ENCODE data around the gene TMCC3. TPM values are rescaled to one million over a fixed set of nuclear protein-coding genes. Genes with fewer than 3 reads are reported as not detected.

The TMCC3 gene
- total and polyA plus RNA-seq, 9 of the 15 experiments (the other 6 are each of a cell fraction or from before 2014, with no cell fraction given): not detected

- in situ Hi-C loops (cut with MboI): no loop called here
- CTCF ChIA-PET (ENCODE audit: low intra/inter-chr PET ratio): no interaction called here
- TF ChIP-seq ESRRA (IDR thresholded peaks at IDR 0.05; ENCODE audit: borderline replicate concordance, low read depth): no peak
- TF ChIP-seq ADNP (tag; IDR thresholded peaks at IDR 0.05): no peak
- no peak for TF ChIP-seq CBX3 (IDR thresholded peaks at IDR 0.05; ENCODE audit: borderline replicate concordance in 1 of 2, low read length in 2 of 2)
- 0 out of 2 replicates have a peak, but pooled peaks have one; percentile 35 for TF ChIP-seq ZBTB9 (CRISPR knock-in tag; IDR thresholded peaks at IDR 0.05)
- TF ChIP-seq SIN3B (IDR thresholded peaks at IDR 0.05; ENCODE audit: low read depth): no peak
- TF ChIP-seq EGR1 (conservative IDR thresholded peaks at IDR 0.05): no peak
- no peak for TF ChIP-seq BRD4 (IDR thresholded peaks at IDR 0.05)
- no peak for TF ChIP-seq FOSL1 (tag; conservative IDR thresholded peaks at IDR 0.05)
- TF ChIP-seq RCOR1 (IDR thresholded peaks at IDR 0.05; ENCODE audit: borderline replicate concordance in 1 of 2, low read depth in 2 of 2, low read length in 2 of 2): no peak
- TF ChIP-seq FIP1L1 (IDR thresholded peaks at IDR 0.05; ENCODE audit: low read depth, low read length, poor library complexity, severe bottlenecking): no peak
- TF ChIP-seq DLX4 (CRISPR knock-in tag; IDR thresholded peaks at IDR 0.05): no peak
- TF ChIP-seq TBL1XR1 (IDR thresholded peaks at IDR 0.05; ENCODE audit: low read length in 2 of 2): no peak
- TF ChIP-seq MLLT1 (IDR thresholded peaks at IDR 0.05): no peak
- no peak for TF ChIP-seq SLC30A9 (CRISPR knock-in tag; IDR thresholded peaks at IDR 0.05)
- no peak for TF ChIP-seq HNRNPLL (IDR thresholded peaks at IDR 0.05; ENCODE audit: low read depth, low read length, poor library complexity, severe bottlenecking)
- no peak for TF ChIP-seq HDAC1 (IDR thresholded peaks at IDR 0.05)
- no peak for TF ChIP-seq CXXC5 (CRISPR knock-in tag; IDR thresholded peaks at IDR 0.05)
- no peak for TF ChIP-seq MXD1 (CRISPR knock-in tag; IDR thresholded peaks at IDR 0.05; ENCODE audit: borderline replicate concordance, poor library complexity, severe bottlenecking)
- TF ChIP-seq CSDE1 (IDR thresholded peaks at IDR 0.05): no peak
- no peak for TF ChIP-seq ZNF24 (IDR thresholded peaks at IDR 0.05)
Measured at GRCh38 chr12:94684416-94685142, 34.2 kb upstream of the TMCC3 start.

More at GRCh38 chr12:94684416-94685142, 34.2 kb upstream of the TMCC3 start:
- H3K9me3 ChIP-seq (replicated peaks; ENCODE audit: control insufficient read depth, insufficient read depth, low read depth, low read length): no peaks in the 10 kb centered on the region
- no peak for DNase-seq (ENCODE audit: extremely low read depth in 1 of 4, low spot score in 3 of 4)
- H3K27me3 ChIP-seq (ENCODE audit: control insufficient read depth in 2 of 2, insufficient read depth in 2 of 2, low read length in 2 of 2): peaks cover 9 to 14% of the 10 kb centered on the region in 2 experiments; a peak in 3 of 5 replicates
- H2AFZ ChIP-seq (ENCODE audit: low read depth, low read length): no peak overlapping the region
- H3K4me2 ChIP-seq (ENCODE audit: insufficient read depth, low read length): no peak overlapping the region
- H3K79me2 ChIP-seq (ENCODE audit: control insufficient read depth, insufficient read depth, low read length): no peaks in the 10 kb centered on the region
- no peaks in the 10 kb centered on the region for H3K36me3 ChIP-seq (ENCODE audit: control insufficient read depth, insufficient read depth, low read length)
- H3K9ac ChIP-seq (ENCODE audit: insufficient read depth in 1 of 2, low read depth in 2 of 2, low read length in 2 of 2): no peak overlapping the region
- H4K20me1 ChIP-seq (replicated peaks; ENCODE audit: control insufficient read depth, insufficient read depth, low read length): no peaks in the 10 kb centered on the region
- no TSS peak for BruUV-seq (replicated peaks)
- no peak overlapping the region for H3K4me3 ChIP-seq
- POLR2A ChIA-PET: no interaction called here
- ATAC-seq: no peak
- no peaks in the 10 kb centered on the region for H3K9me1 ChIP-seq (ENCODE audit: control insufficient read depth, insufficient read depth, low read length)
- H3K4me1 ChIP-seq (replicated peaks in 1 of 2; ENCODE audit: control insufficient read depth in 2 of 2, insufficient read depth in 2 of 2, low read length in 2 of 2): no peaks in the 10 kb centered on the region
- no peak overlapping the region for H3K27ac ChIP-seq (ENCODE audit: extremely low read depth, low read depth, low read length)
- under 1% methylated on average over 7 of the region's 7 CpGs for WGBS (ENCODE audit: insufficient coverage, low coverage, missing lambda C conversion rate)
- intact Hi-C loops (cut with micrococcal nuclease): no loop called here
- no peak for FAIRE-seq

All from K562 (cell line).